OCI-LY3 (cell line): ENCODE results near the gene UNCX.

Experiments
- H2AFZ ChIP-seq: fragments of 200-600, 300-600 bp; shearing (Covaris generic); 2 replicates; pipeline ENCODE4 v1.6.0; 2014; ENCODE audit warnings: antibody characterized with exemption, low read depth, low read length
- H3K27ac ChIP-seq: fragments of 200-600, 300-600 bp; sonication (generic); 2 replicates; pipeline ENCODE4 v1.5.1; 2014; ENCODE audit warnings: mild to moderate bottlenecking, low read length, moderate library complexity, mixed read lengths
- H3K27me3 ChIP-seq: fragments of 200-600, 300-600 bp; sonication (generic); 2 replicates; pipeline ENCODE4 v1.6.1; 2014; ENCODE audit warnings: low read depth, low read length, mixed read lengths
- H3K36me3 ChIP-seq: fragments of 200-600, 300-600 bp; sonication (generic); replicated peaks from 2 replicates; pipeline ENCODE3; 2014; ENCODE audit warnings: low read depth, low read length, mixed read lengths
- H3K4me1 ChIP-seq: fragments of 300-600, 200-600 bp; sonication (generic); 2 replicates; pipeline ENCODE4 v1.6.1; 2014; ENCODE audit warnings: low read length, mixed read lengths
- H3K4me2 ChIP-seq: fragments of 200-600, 300-600 bp; sonication (generic); 2 replicates; pipeline ENCODE4 v1.6.1; 2014; ENCODE audit warnings: low read length, mixed read lengths
- H3K4me3 ChIP-seq: fragments of 300-600, 200-600 bp; sonication (generic); 2 replicates; pipeline ENCODE4 v1.5.1; 2014; ENCODE audit warnings: antibody characterized with exemption, mild to moderate bottlenecking, low read length, moderate library complexity
- H3K79me2 ChIP-seq: fragments of 300-600, 200-600 bp; shearing (Covaris generic); 2 replicates; pipeline ENCODE4 v1.6.1; 2014; ENCODE audit warnings: mild to moderate bottlenecking, low read length, mixed read lengths
- H3K9ac ChIP-seq: fragments of 300-600, 200-600 bp; shearing (Covaris generic); 2 replicates; pipeline ENCODE4 v1.6.0; 2014; ENCODE audit warnings: mild to moderate bottlenecking, low read length, moderate library complexity
- H3K9me3 ChIP-seq: fragments of 200-600, 300-600 bp; shearing (Covaris generic); 2 replicates; pipeline ENCODE4 v1.6.1; 2014; ENCODE audit warnings: low read length, mixed read lengths; ENCODE audit not compliant: insufficient read depth
- H4K20me1 ChIP-seq: fragments of 200-600, 300-600 bp; sonication (generic); 2 replicates; pipeline ENCODE4 v1.6.1; 2016; ENCODE audit warnings: low read length, mixed read lengths; ENCODE audit not compliant: insufficient read depth
- EZH2phosphoT487 ChIP-seq: fragments of 200-600 bp; shearing (Covaris generic); IDR thresholded peaks from 2 replicates; pipeline ENCODE4 v1.6.1; 2018; ENCODE audit warnings: antibody characterized with exemption, mixed run types, low read depth
- TF ChIP-seq, protein P1 (sequence below): fragments of 200-600, 300-600 bp; sonication (generic); IDR thresholded peaks from 2 replicates; pipeline ENCODE4 v1.5.1; 2014; ENCODE audit warnings: antibody characterized with exemption, low read length, low read depth

UNCX gene

DNA sequence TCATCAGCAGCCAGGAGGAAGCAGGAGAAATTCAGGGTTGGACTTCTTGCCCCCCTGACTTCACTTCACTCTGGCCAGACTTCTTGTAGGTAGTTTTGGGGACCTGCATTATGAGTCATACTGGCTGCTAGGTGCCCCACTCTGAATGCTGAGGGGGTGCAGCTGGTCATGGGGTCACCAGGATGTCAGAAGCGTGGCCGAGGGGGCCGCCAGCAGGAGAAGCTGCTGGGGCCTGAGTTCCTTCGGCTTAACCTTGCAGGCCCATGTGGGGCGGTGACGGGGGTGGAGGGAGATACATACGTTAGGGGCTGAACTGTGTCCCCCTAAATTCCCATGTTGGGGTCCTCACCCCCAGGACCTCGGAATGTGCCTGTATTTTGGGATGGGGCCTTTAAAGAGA is 18.2 kb downstream of the UNCX start:
- H2AFZ ChIP-seq = no peak overlapping the region
- no peaks in the 10 kb centered on the region for H3K9me3 ChIP-seq
- H3K27me3 ChIP-seq = no peaks in the 10 kb centered on the region
- no peaks in the 10 kb centered on the region for H3K4me1 ChIP-seq
- TF ChIP-seq EZH2phosphoT487 = no peak
- TF ChIP-seq, protein P1, sequence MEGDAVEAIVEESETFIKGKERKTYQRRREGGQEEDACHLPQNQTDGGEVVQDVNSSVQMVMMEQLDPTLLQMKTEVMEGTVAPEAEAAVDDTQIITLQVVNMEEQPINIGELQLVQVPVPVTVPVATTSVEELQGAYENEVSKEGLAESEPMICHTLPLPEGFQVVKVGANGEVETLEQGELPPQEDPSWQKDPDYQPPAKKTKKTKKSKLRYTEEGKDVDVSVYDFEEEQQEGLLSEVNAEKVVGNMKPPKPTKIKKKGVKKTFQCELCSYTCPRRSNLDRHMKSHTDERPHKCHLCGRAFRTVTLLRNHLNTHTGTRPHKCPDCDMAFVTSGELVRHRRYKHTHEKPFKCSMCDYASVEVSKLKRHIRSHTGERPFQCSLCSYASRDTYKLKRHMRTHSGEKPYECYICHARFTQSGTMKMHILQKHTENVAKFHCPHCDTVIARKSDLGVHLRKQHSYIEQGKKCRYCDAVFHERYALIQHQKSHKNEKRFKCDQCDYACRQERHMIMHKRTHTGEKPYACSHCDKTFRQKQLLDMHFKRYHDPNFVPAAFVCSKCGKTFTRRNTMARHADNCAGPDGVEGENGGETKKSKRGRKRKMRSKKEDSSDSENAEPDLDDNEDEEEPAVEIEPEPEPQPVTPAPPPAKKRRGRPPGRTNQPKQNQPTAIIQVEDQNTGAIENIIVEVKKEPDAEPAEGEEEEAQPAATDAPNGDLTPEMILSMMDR = no peak
- H4K20me1 ChIP-seq = no peaks in the 10 kb centered on the region
- H3K4me2 ChIP-seq = no peak overlapping the region
- no peak overlapping the region for H3K9ac ChIP-seq
- H3K4me3 ChIP-seq = no peak overlapping the region
- H3K27ac ChIP-seq = no peak overlapping the region
- H3K79me2 ChIP-seq = no peaks in the 10 kb centered on the region
- no peaks in the 10 kb centered on the region for H3K36me3 ChIP-seq

DNA sequence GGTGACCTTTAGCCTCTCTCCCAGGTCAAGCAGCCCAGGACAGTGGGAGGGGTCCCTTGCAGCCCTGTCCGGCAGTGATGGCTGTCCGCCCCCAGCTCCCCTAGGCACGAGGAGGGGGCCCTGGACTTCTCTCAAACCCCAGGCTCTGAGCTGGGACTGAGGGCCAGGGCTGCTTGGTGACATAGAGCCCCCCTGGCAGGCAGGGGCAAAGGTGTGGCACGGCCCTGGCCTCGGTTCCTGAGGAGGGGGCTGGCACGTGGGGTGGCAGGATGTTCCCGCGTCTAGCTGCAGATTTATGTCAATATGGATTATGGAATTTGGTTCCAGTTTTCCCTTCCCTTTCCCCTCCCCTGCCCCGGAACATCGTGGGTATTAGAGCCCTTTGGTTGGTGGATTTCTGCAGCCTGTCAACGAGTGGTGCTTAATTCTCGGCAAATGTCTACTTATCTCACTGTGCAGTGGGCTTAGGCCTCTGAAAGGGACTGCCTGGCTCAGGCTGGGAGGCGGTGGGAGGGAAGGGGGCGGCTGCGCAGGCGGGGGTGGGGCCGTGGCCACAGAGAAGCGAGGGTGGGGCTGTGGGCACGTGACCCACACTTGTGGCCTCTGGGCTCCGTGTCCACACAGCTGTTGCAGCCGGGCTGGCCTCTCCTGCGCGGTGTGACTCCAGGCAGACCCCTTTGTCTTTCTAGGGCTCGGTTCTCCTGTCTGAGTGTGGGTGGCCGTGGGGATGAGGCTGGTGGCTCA is 19.3 kb downstream of the UNCX start:
- Histone ChIP-seq H3K9ac (no peak overlapping the region), H3K4me1 (no peaks in the 10 kb centered on the region), H3K4me2 (no peak overlapping the region), H3K27ac (no peak overlapping the region), H3K9me3 (no peaks in the 10 kb centered on the region), H2AFZ (no peak overlapping the region), H3K27me3 (no peaks in the 10 kb centered on the region), H4K20me1 (no peaks in the 10 kb centered on the region), H3K36me3 (no peaks in the 10 kb centered on the region), H3K79me2 (no peaks in the 10 kb centered on the region), H3K4me3 (no peak overlapping the region)
- TF ChIP-seq, protein P1 = no peak
- TF ChIP-seq EZH2phosphoT487 = no peak

DNA sequence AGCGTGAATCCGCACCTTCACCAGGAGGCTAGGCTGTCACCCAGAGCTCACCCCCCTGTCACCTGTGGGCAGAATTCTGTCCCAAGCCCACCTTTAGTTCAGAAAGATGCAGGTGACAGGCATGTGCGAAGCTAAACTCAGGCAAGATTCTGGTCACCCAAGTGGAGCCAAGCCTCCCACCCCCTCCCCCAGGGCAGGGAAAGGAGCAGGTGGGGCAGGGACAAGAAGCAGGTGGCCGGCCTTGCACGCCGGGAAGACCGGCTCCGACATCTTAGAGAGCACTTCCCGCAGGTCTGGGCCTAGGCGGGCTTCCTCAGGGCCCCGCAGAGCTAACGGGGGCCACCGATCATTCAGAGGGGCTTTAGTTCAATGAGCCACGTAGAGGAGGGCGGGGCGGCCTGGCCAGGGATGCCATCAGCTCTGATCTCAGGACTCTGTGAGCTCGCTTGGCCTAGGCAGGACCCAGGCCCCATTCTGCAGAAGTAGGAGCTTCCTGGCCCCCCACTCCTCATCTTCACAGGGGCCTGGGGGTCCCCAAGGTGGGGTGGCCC is 19.9 kb downstream of the UNCX start:
- no peaks in the 10 kb centered on the region for H3K79me2 ChIP-seq

DNA sequence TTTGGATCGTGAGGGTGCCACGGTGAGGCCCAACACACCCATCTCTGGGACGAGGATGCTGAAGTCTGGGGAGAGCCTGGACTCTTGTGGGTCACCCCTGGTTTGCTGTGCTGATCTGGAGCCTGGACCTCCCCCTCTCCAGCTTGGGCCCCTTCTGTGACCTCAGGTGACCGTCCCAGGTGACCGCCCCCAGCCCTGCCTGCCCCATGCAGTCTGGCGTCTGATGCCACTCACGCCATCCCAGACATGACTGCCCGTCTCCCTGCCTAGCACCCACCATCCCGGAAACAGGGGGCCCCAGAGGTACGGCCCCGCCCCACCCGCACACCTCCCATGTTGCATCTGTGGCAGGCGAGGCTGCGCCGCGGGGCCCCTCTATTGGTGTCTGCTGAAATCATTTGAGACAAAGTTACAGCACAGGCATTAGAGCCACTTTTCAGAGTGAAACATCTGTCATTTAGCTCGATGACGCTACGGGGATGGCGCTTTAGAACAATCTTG is 21.1 kb downstream of the UNCX start:
- Histone ChIP-seq H3K9me3 (no peaks in the 10 kb centered on the region), H3K4me2 (no peak overlapping the region), H4K20me1 (no peaks in the 10 kb centered on the region), H3K79me2 (no peaks in the 10 kb centered on the region), H3K27me3 (no peaks in the 10 kb centered on the region), H3K9ac (no peak overlapping the region), H3K4me1 (no peaks in the 10 kb centered on the region), H2AFZ (no peak overlapping the region), H3K4me3 (no peak overlapping the region), H3K36me3 (no peaks in the 10 kb centered on the region), H3K27ac (no peak overlapping the region)
- TF ChIP-seq EZH2phosphoT487 = no peak
- TF ChIP-seq, protein P1 = no peak

More for the DNA sequence above, 19.9 kb downstream of the UNCX start:
- Histone ChIP-seq H3K4me3 (no peak overlapping the region), H3K27me3 (no peaks in the 10 kb centered on the region), H2AFZ (no peak overlapping the region), H3K27ac (no peak overlapping the region), H3K9ac (no peak overlapping the region), H3K36me3 (no peaks in the 10 kb centered on the region), H4K20me1 (no peaks in the 10 kb centered on the region), H3K4me1 (no peaks in the 10 kb centered on the region), H3K4me2 (no peak overlapping the region), H3K9me3 (no peaks in the 10 kb centered on the region)
- no peak for TF ChIP-seq EZH2phosphoT487
- TF ChIP-seq, protein P1 = no peak
